ENCODE data around the gene PUM1.
"Not testable (repeated sequence)": the region's sequence is repeated elsewhere in the genome, so short reads cannot be mapped to it uniquely, and the experiment has no call there.

The PUM1 gene

DNA sequence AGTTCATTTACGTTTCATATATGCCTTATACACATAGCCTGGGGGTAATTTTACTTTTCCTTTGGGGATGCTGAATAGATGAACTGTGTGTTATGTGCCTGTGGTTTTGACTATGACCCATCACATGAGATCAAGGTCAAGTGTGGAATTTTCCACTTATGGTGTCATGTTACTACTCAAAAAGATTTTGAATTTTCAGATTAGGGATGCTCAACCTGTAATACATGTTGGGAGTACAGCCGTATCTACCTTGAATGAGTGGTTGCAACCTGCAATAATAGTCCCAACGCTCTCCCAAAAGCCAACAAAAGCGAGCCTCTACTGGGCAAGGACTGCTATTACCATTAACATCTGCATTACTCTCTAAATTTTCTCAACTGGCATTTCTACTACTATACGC lies 88.4 kb downstream of the PUM1 start:
- TF ChIP-seq, protein P1, sequence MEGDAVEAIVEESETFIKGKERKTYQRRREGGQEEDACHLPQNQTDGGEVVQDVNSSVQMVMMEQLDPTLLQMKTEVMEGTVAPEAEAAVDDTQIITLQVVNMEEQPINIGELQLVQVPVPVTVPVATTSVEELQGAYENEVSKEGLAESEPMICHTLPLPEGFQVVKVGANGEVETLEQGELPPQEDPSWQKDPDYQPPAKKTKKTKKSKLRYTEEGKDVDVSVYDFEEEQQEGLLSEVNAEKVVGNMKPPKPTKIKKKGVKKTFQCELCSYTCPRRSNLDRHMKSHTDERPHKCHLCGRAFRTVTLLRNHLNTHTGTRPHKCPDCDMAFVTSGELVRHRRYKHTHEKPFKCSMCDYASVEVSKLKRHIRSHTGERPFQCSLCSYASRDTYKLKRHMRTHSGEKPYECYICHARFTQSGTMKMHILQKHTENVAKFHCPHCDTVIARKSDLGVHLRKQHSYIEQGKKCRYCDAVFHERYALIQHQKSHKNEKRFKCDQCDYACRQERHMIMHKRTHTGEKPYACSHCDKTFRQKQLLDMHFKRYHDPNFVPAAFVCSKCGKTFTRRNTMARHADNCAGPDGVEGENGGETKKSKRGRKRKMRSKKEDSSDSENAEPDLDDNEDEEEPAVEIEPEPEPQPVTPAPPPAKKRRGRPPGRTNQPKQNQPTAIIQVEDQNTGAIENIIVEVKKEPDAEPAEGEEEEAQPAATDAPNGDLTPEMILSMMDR (IDR thresholded peaks at IDR 0.05; ENCODE audit: unreplicated experiment in 3 of 3), result peak in 1 of 3 experiments; percentile 15
- no peaks in the 10 kb centered on the region for H3K9me3 Mint-ChIP-seq
- H3K27me3 Mint-ChIP-seq (ENCODE audit: low read depth), result no peaks in the 10 kb centered on the region
- H3K4me1 Mint-ChIP-seq, result peaks cover 63% of the 10 kb centered on the region
- no peak overlapping the region for H3K4me3 Mint-ChIP-seq
- H3K27ac Mint-ChIP-seq, result peak overlapping the region; percentile 17 to 86 (median 40)
- peaks cover 76% of the 10 kb centered on the region for H3K36me3 Mint-ChIP-seq (ENCODE audit: low read depth)

DNA sequence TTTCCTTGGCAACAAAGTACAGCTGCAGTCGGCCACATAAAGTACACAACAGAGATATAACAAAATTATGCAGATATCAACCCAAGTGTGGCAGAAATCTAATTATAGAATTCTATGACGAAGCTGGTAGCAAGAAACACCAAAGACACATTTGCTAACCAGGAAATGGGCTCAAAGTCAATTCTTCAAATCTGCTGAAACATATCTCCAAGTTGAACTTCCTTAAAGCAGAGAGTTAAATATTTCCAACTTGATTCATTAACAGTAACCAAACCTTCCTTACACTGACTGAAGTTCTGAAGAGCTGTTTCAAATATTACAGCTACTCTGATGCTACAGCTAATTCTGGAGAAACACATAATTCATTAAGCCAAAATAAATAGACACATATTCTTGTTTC lies 89.4 kb downstream of the PUM1 start:
- H3K4me3 Mint-ChIP-seq, result no peak overlapping the region
- H3K27ac Mint-ChIP-seq, result peak overlapping the region; percentile 40 to 86 (median 73)
- peaks cover 53% of the 10 kb centered on the region for H3K4me1 Mint-ChIP-seq
- no peaks in the 10 kb centered on the region for H3K9me3 Mint-ChIP-seq
- no peaks in the 10 kb centered on the region for H3K27me3 Mint-ChIP-seq (ENCODE audit: low read depth)
- TF ChIP-seq, protein P1 (IDR thresholded peaks at IDR 0.05; ENCODE audit: unreplicated experiment in 3 of 3), result no peak
- H3K36me3 Mint-ChIP-seq (ENCODE audit: low read depth), result peaks cover 76% of the 10 kb centered on the region

- TF ChIP-seq, protein P1 (IDR thresholded peaks at IDR 0.05; ENCODE audit: unreplicated experiment in 3 of 3), result no peak
- H3K27me3 Mint-ChIP-seq (ENCODE audit: low read depth), result no peaks in the 10 kb centered on the region
- peaks cover 78% of the 10 kb centered on the region for H3K36me3 Mint-ChIP-seq (ENCODE audit: low read depth)
- H3K4me1 Mint-ChIP-seq, result peaks cover 47% of the 10 kb centered on the region
- H3K9me3 Mint-ChIP-seq, result no peaks in the 10 kb centered on the region
- H3K4me3 Mint-ChIP-seq, result no peak overlapping the region
- H3K27ac Mint-ChIP-seq, result peak overlapping the region; percentile 7 to 76 (median 68)
Measured at GRCh38 chr1:30975217-30975616, 90.3 kb downstream of the PUM1 start.

DNA sequence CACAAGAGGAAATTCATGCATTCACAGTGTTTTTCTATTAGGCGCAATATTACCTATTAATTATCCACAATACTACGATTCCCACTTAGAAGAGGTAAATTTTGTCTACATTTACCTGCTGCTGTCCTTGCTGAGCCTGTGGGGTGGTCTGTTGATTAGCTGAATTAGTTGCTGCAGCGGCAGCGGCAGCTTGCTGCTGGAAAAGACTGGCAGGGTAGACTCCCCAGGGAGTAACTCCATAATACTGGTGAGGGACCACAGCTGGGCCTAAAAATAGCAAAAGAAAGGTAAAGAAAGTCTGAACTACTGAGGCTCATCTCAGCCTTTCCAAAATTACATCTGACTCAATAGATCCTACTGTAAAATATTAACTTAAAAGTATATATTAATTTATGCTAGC lies 91.0 kb downstream of the PUM1 start:
- no peak overlapping the region for H3K4me3 Mint-ChIP-seq
- TF ChIP-seq, protein P1 (IDR thresholded peaks at IDR 0.05; ENCODE audit: unreplicated experiment in 3 of 3), result no peak

DNA sequence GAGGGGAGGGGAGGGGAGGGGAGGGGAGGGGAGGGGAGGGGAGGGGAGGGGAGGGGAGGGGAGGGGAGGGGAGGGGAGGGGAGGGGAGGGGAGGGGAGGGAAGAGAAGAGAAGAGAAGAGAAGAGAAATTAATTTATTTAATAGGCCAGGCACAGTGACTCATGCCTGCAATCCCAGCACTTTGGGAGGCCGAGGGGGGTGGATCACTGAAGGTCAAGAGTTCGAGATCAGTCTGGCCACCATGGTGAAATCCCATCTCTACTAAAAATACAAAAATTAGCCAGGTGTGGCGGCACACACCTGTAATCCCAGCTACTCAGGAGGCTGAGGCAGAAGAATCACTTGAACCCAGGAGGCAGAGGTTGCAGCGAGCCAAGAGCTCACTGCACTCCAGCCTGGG lies 93.2 kb downstream of the PUM1 start:
- not testable (repeated sequence) for H3K27me3 Mint-ChIP-seq (ENCODE audit: low read depth); H3K9me3 Mint-ChIP-seq
- peaks cover 40% of the 10 kb centered on the region for H3K4me1 Mint-ChIP-seq

More for the DNA sequence above, 91.0 kb downstream of the PUM1 start:
- peak overlapping the region; percentile 7 to 76 (median 68) for H3K27ac Mint-ChIP-seq
- no peaks in the 10 kb centered on the region for H3K9me3 Mint-ChIP-seq
- peaks cover 41% of the 10 kb centered on the region for H3K4me1 Mint-ChIP-seq
- no peaks in the 10 kb centered on the region for H3K27me3 Mint-ChIP-seq (ENCODE audit: low read depth)
- H3K36me3 Mint-ChIP-seq (ENCODE audit: low read depth), result peaks cover 76% of the 10 kb centered on the region

GRCh38 chr1:30971496-30971895 lies 94.0 kb downstream of the PUM1 start:
- Mint-ChIP-seq H3K36me3 (ENCODE audit: low read depth) (peaks cover 75% of the 10 kb centered on the region), H3K27ac (peak overlapping the region in 1 of 3 experiments; percentile 40), H3K9me3 (no peaks in the 10 kb centered on the region), H3K4me3 (no peak overlapping the region), H3K27me3 (ENCODE audit: low read depth) (no peaks in the 10 kb centered on the region), H3K4me1 (peaks cover 40% of the 10 kb centered on the region)
- TF ChIP-seq, protein P1 (IDR thresholded peaks at IDR 0.05; ENCODE audit: unreplicated experiment in 3 of 3), result no peak

More for the DNA sequence above, 93.2 kb downstream of the PUM1 start:
- H3K36me3 Mint-ChIP-seq (ENCODE audit: low read depth), result peaks cover 75% of the 10 kb centered on the region
- H3K27ac Mint-ChIP-seq, H3K4me3 Mint-ChIP-seq: not testable (repeated sequence)

Measured in nephron (organoid).